Activated T-helper 1 cell treated with anti-CD3 and anti-CD28 coated beads, Interleukin-2, amount 50 U/mL, for 16 hours (primary cell): ENCODE measurements around the gene TSPAN5.
A peak's percentile ranks its signal among the peaks of the same experiment; 100 is the strongest.
"Not testable (repeated sequence)": the region's sequence is repeated elsewhere in the genome, so short reads cannot be mapped to it uniquely, and the experiment has no call there.

Experiments used
- DNase-seq, 2 donors: peaks; one replicate each; pipeline ENCODE4 v3.0.0-alpha.2; 2020; ENCODE audit warnings: low read depth in 1 of 2, low spot score in 1 of 2

TSPAN5 gene

DNA sequence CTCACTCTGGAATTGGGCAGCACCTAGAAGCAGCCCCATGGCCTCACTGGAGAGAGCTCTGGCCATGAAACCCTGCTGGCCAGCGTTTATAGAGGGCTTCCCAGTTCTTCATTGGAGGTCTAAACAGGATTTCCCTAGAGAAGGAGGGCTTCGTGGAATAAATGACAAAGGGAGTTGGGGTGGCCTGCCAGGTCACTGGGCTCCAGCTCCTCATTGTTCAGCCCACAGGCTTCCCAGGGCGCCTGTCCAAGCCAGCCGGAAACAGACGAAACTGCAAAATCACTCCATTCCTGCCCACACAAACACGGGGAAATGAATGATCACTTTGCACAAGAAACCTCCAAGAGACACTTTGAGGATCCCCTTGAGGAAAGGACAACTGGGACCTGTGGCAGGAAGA lies 189.7 kb downstream of the TSPAN5 start:
- DNase-seq, result no peak

DNA sequence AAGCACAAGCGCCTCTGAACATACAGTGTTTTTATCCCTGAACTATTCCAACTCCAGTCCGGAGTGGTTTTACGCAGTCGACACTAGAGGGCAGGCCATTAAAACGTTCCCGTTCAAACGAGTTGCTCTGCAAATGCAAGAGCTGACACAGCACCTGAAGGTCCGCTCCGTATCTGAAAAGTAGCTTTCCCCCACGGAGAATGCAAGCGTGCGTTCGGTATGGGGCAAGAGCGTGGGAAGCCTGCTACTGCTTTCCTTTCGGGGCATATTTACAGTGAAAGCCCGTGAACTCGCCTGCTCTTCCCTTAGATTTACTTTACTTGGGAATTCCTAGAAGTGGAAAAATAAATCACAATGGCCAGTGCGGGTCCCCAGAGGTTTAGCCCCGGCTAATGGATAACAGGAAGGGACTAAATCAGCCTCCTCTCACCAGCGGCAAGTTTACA lies 190.8 kb downstream of the TSPAN5 start:
- peak; percentile 37 to 44 for DNase-seq

DNA sequence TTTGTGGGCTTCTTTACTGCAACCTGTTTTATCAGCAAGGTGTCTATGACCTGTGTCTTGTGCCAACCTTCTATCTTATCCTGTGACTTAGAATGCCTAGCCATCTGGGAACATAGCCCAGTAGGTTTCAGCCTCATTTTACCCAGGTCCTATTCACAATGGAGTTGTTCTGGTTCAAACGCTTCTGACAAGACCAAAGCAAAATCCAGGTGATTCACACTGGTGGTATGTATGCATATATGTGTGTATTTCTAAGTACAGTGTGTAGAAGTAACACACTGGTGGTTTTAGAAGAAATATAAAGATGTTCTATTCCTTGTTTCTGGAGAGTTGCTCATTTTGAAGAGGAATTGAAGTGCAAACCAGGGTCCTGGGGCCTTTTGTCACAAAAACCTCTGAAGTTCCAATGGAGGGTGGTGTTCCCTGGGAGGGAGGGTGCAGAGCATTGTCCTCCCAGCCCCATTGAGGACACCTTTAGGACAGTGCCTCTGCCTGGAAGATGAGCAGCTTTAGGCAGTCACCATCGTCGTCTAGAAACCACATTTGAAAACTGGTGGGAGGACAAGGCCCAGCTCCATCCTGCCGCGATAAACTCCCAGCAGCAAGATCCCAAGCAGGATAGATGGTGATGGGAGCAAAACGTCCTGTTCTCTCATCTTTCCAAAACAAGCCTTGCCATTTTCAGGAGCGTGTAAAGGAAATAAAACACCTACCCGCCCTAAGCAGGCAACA lies 191.4 kb downstream of the TSPAN5 start:
- DNase-seq, result no peak

DNA sequence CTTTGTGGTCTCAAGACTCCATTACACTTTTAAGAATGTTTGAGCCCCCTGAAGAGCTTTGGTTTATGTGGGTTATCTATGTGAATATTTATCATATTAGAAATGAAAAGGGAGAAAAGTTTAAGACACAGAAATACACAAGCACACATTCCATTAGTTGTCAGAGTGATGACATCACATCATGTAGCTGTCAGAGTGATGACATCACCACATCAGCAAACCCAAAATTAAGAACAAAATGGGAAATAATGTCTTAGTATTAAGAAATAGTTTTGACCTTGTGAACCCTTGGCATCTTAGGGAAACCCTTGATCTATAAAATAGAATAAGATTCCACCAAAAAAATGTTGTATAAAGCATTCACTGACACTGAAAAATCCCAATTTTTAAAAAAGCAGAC lies 195.9 kb downstream of the TSPAN5 start:
- DNase-seq, result no peak

DNA sequence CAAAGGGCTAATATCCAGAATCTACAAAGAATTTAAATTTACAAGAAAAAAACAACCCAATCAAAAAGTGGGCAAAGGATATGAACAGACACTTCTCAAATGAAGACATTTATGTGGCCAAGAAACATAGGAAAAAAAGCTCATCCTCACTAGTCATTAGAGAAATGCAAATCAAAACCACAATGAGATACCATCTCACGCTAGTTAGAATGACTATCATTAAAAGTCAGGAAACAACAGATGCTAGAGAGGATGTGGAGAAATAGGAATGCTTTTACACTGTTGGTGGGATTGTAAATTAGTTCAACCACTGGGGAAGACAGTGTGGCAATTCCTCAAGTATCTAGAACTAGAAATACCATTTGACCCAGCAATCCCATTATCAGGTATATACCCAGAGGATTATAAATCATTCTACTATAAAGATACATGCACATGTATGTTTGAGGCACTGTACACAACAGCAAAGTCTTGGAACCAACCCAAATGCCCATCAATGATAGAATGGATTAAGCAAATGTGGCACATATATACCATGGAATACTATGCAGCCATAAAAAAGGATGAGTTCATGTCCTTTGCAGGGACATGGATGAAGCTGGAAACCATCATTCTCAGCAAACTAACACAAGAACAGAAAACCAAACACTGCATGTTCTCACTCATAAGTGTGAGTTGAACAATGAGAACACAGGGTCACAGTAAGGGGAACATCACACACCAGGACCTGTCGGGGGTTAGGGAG lies 197.1 kb downstream of the TSPAN5 start:
- DNase-seq, result not testable (repeated sequence)

DNA sequence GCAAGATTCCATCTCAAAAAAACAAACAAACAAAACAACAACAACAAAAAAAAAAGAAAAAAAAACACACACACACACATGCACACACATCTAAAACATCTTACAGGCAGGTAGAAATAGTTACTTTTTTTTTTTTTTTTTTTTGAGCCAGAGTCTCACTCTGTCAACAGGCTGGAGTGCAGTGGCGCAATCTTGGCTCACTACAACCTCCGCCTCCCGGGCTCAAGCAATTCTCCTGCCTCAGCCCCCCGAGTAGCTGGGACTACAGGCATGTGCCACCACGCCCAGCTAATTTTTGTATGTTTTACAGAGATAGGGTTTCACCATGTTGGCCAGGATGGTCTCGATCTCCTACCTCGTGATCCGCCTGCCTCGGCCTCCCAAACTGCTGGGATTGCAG lies 201.0 kb downstream of the TSPAN5 start:
- DNase-seq, result not testable (repeated sequence)

DNA sequence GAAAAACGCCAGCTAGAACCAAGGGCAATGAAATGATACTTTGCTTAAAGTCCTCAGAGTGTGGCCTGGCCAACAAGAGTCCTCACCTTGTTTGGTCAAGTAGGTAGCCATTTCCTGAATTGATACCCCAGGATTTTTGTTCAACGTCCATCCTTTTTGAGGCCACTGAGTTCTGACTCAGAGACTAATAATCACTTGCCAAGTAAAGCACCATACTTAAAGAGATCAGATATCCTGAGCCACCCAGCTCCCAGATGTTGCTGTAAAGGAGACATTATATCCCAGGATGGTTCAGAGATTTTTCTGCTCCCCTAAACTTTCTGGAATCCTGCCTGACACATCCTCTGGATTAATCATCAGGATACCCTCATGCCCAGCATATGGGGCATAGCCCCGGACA lies 206.3 kb downstream of the TSPAN5 start:
- DNase-seq, result no peak

DNA sequence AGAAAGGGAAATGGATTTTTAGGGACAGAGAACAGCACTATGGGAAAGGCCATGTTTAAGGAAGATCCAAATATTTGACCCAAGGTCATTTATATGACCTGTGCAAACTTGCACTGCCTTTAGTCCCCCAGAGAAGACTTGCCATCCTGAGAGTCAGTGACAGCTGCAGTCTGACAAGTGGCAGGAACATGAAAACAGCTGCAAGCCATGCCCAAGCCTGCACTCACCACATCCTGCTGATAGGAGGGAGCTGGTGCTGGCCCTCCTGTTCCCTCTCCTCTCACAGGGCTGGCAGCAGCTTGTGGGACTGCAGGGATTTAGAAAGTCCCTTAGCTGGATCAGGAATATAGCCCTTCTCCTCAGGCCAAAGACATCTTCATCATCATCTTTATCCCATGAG lies 209.5 kb downstream of the TSPAN5 start:
- no peak for DNase-seq

DNA sequence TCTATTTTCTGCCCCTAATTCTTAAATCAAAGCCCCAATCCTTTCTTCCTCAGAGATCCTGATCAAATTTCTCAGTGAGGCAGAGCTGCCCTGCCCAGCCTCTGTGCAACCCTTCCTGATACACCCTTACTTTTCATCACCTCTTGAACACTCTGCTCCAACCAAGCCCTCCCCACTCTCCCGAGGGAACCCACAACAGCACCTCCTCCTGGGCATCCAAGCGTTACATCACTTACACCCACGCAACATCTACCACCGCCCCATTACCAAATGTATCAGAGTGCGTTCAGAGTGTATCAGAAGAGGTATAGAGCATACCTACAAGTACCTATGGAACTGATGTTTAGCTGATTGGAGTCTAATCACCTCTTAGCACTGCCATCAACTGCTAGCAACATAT lies 210.8 kb downstream of the TSPAN5 start:
- DNase-seq, result no peak

DNA sequence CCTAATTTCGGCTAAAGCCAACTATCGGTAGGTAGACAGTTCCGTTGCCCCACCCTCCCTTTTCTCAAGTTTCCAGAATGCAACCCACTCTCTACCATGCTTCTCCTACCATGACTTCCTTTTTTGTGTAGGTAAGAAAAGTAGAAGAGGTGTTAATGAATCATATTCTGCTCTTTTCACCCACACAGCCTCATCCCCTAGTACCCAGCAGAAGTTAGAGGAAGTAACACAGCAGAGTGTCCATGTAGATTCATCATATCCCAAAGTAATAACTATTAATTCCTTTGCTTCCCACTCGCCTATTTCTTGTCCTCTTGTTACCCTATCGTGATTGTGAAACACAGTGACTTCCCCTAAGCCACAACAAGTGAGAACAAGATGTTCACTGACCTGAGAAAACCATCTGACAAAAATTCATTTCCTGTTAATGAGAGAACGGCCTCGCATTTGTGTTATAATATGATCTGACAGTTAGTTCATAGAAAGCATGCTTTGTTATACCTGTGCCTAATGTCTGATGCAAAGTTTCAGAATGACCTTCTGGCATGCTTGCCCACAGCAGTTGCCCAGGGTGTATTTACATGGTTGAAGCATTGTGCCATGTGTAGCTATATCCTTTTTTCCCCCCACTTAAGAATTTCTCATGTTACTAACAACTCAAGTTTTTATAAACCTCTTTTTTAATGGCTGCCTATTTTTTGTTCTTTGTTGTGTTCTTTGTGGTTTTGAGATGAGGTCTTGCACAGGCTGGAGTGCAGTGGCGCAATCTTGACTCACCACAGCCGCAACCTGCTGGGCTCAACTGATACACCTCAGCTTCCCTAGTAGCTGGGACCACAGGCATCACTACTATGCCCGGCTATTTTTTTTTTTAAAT lies 211.7 kb downstream of the TSPAN5 start:
- peak; percentile 28 to 31 for DNase-seq

DNA sequence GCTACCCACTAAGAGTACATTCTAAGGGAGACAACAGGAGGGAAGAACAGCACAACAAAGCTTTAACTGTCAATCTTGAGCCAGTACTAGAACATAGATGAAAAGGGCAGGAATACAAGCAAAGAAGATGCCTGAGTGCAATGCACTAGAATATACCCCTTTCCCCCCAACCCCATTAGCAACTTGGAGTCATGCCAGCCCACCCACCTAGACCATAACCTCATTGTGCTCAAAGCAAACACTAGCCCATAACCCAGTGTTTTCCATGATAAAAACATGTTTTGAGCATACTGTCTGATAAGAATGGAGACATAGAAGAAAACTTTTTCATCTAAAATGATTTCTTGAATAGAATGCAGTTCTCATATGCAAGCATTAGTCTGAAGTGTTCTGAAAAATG lies 214.0 kb downstream of the TSPAN5 start:
- no peak for DNase-seq

DNA sequence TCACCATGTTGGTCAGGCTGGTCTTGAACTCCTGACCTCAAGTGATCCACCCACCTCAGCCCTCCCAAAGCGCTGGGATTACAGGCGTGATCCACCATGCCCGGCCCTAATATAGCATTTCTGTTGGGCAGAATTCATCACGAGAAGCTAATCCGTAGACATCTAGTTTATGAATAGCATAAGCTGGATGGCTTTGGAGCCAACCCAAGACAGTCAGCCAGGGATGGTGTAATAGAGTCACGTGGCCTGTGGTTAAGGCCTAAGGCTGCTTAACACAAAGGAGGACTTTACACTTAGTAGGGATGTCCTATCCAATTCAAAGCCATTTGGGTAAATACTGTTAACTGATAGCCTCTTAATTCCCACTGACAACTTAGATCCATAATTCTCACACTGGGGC lies 223.6 kb downstream of the TSPAN5 start:
- DNase-seq, result no peak

DNA sequence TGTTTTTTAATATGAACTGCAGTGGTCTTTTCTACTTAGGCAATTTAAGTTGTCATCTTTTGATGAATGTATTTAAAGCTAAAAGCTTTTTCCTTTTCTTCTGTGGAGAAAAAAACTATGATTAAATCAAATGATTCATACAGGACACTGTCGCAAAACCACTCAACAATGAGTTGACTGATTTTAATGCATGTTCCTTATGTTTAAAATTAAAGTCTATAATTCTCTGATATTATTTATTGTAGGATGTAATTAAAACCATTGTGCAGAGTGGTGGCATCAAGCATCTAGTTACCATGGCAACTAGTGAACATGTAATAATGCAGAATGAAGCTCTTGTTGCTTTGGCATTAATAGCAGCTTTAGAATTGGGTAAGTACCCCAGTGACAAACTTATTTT lies 224.7 kb downstream of the TSPAN5 start:
- DNase-seq, result no peak

DNA sequence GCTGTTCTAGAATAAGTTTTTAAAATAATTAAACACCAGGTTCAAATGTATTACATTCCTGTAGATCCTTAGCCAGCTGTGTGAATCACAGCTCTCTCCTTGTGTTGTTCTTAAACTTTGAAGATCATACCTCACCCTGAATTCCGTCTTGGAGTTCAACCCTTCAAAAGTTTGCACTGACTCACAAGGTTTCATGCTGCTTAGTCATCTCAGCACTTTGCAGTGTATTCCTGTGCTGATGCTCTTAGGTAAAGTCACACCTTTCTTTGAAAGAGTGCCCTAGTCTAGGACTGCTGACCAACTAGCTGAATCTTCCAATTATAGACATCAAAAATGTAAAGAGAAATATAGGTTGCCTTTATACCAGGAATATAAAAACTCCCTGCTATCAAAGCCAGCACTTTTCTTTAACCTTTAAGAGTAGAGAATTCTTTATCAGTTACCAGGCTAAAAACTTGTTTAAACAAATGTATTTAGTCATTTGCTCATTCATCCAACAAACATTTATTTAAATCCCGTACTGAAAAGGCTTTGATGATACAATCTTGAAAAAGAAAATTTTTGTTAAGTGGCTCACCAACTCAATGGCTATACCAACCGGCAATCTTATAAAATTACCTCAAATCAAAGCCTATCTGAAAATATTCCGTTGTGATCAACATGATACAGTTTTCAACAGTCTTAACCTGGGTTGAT lies 227.6 kb downstream of the TSPAN5 start:
- DNase-seq, result no peak

DNA sequence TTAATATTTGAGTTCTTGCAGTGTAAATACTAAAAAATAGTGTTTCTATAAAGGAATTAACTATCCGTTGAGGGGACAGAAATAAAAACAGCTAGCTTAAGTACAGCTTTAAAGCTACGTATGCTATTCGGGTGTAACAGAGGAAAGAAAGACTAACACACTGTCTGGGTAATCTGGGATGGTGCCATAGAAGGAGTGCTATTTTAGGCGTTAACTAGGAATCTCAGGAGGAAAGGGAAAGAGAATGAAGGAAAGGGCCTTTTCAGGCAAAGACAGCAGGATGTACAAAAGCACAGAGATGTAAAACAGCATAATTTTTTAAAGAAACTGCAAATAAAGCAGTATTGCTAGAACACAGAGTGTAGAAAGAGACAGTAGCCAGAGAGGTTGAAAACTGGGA lies 235.4 kb downstream of the TSPAN5 start:
- no peak for DNase-seq

DNA sequence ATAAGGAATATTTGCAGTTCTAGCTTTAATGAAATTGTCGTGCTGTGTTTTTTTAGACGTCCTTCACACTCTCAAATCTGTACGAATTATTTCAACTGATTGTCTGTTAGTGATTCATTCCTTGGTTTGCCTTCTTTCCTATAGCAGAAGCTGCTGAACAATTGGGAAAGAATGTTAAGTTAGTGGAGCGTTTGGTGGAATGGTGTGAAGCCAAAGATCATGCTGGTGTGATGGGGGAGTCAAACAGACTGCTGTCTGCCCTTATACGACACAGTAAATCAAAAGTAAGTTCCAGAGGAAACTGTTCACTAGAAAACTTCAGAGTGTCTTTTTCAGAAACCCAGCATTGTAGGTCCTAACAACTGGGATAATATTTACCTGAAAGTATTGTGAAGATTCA lies 237.3 kb downstream of the TSPAN5 start:
- DNase-seq, result no peak
